HG03135 (cell line): ENCODE measurements around the gene KIF26B.

Experiments used
- ATAC-seq: cut with Tn5 transposase; IDR thresholded peaks from one replicate; pipeline ENCODE4 v1.9.1; 2021; ENCODE audit warnings: mild to moderate bottlenecking, moderate library complexity; ENCODE audit not compliant: unreplicated experiment

Gene KIF26B

DNA sequence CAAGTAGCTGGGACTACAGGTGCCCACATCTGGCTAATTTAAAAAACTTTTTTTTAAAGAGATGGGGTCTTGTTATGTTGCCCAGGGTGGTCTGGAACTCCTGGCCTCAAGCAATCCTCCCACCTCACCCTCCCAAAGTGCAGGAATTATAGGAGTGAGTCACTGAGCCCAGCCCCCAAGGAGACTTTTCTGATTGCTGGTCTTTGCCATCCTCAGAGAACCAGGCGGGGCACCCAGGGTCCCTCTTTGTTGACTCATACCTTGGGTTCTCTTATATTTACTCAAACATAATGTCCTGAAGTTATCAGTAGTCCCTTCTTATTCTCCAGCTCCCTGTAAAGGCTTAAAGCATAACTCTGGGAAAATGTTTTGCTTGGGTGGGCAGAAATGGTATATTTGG, 51.1 kb downstream of the KIF26B start:
- ATAC-seq, result no peak

DNA sequence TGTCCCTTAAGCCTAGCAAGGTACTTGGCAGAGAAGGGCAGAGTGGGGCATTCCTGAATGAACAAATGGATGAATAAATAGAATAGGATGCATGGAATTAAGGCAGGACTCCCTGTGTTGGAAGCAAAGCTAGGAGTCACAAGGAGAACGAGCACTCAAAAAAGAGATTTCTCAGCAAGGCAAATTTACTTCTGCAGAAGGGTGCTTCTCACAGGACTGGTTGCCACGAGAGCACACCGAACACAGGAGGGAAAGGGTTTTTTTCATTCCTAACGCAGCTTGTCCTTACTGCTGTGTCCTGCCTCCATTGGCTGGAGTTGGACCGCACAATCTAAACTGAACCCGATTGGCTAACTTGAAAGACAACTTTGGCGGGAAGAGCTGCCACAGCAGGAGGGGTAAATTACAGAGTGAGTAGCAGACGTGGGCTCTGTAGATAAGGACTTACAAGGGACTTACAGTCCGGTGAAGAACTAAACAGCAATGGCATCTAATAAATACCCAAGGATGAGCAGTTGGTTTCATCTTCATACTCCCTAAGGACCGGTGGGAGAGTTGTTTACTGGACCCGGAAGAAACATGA, 52.4 kb downstream of the KIF26B start:
- ATAC-seq, result no peak

- ATAC-seq, result no peak
These were observed 53.0 kb downstream of the KIF26B start for GRCh38 chr1:245207801-245208200.

DNA sequence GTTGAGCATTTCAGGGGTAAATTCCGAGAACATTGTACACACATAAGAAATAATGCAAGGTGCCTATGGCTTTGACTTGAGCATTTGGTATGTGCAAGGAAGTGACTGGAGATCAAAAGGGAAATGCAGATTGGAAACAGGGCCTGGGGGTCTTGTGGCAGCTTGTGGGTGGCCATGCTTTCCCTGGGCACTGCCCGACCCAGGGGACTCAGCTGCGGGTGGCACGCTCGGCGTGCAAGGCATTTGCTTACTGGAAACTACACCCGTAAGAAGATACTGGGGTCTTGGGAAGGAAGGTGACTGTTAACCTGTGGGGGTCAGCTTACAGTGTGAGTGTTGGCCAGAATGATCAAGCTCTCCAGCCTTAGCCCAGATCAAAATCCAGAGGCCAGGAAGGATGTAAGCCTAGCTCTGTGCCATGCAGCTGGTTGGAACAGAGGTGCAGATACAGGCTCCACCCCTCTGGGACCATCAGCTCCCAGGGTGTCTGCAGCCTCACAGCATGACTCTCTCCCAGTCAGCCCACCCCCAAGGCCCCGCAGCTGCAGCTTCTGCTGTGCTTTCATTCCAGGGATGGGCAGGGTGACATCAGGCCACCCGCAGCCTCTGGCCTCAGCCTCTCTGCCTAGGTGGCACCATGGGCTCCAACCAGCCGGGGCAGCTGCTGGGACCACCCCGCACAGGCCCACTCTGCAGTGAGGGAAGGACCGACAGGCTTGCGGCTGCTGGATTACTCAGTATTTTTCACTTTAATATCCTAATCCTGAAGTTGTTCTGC, 55.1 kb downstream of the KIF26B start:
- ATAC-seq, result no peak

- ATAC-seq, result no peak
These were observed 56.4 kb downstream of the KIF26B start for GRCh38 chr1:245211035-245211749.

DNA sequence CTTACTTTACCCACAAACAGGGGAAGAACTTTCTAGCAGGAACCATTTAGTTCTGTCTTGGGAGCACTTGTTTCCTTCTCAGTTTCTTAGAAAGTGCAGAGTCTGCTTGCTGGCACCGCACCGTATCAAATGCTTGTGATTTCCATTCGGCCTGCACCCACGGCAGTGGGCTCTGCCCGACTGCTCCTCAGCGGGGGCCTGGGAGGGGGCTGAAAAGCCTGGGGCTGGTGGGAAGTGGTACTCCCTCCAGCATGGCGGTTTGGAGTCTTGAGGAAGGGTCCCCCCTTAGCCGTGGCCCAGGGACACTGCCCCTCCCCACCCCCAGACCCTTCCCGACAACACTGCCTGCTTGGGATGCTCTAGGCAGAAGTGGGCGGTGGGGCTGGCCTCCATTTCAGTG, 57.0 kb downstream of the KIF26B start:
- ATAC-seq, result no peak

- no peak for ATAC-seq
These were observed 57.5 kb downstream of the KIF26B start for GRCh38 chr1:245212221-245212710.

DNA sequence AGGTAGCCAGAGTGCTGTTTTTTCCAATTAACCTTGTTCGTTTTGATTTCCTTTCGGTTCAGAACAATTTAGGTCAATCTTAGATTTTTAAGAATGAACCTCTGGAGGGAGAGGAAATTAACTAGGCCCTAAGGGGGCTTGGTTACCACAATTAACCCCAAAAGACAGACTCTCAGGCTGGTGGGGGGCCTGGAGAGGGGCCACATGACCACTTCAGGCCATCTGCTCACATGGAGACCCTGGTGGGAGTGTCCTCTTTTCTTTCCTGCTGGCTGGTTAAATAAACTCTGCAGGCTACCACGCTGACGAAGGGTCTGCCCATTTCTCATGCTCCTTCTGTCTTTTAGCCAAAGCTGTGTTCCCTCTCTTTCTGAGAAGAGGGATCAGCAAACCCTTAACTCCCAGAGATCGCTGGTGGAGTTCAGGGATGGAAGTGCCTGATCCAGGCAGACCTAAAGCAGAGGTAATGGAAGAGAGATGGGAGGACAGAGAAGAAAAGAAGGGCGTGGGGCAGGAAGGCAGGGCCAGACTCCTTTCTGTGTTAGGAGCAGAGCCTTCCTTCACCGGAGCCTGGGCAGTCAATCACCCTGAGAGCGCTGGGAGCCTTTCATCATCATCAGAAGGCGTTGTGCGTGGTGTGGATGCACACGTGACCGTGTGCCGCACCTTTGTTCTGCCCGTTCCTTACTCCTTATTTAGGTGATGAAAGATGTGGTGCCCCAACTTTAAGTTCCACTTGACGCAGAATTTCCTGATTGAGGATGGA, 58.5 kb downstream of the KIF26B start:
- no peak for ATAC-seq

DNA sequence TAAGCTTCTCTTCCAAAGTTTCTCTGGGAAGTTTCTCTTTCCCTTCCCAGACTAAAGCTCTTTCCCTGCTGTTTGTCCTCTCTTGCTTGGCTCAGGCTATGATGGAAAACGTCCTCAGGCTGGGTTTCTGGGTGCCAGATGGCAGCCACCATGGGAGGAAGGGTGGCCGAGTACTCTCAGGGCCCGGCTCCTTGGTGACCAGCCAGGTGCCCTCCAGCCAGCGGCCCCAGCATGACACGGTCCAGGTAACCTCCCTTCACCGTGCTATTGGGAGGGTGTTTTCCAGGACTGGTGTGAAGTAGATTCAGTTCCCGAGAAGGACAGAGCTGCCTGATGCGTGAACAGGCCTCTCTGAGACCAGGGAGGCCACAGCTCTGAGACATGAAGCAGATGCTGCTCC, 60.3 kb downstream of the KIF26B start:
- no peak for ATAC-seq

GRCh38 chr1:245216366-245217115, 61.8 kb downstream of the KIF26B start:
- ATAC-seq, result no peak

GRCh38 chr1:245217853-245218608, 63.2 kb downstream of the KIF26B start:
- ATAC-seq, result no peak

- no peak for ATAC-seq
These were observed 65.7 kb downstream of the KIF26B start for GRCh38 chr1:245220381-245220985.

GRCh38 chr1:245221805-245222204, 67.0 kb downstream of the KIF26B start:
- no peak for ATAC-seq

- no peak for ATAC-seq
These were observed 68.3 kb downstream of the KIF26B start for GRCh38 chr1:245222931-245223595.

GRCh38 chr1:245225322-245226202, 70.8 kb downstream of the KIF26B start:
- ATAC-seq, result no peak

- no peak for ATAC-seq
These were observed 71.4 kb downstream of the KIF26B start for GRCh38 chr1:245226203-245226499.

DNA sequence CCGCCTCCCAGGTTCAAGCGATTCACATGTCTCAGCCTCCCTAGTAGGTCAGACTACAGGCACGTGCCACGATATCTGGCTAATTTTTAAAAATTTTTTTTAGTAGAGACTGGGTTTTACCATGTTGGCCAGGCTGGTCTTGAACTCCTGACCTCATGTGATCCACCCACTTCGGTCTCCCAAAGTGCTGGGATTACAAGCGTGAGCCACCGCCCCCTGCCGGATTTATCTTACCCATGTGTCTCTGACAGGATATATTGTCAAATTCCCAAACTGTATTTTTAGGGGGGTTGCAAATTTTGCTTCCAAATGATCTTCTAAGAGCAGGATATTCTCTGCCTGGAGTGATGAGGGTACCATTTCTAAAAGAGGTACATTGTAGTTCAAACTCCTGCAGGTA, 74.3 kb downstream of the KIF26B start:
- ATAC-seq, result no peak

DNA sequence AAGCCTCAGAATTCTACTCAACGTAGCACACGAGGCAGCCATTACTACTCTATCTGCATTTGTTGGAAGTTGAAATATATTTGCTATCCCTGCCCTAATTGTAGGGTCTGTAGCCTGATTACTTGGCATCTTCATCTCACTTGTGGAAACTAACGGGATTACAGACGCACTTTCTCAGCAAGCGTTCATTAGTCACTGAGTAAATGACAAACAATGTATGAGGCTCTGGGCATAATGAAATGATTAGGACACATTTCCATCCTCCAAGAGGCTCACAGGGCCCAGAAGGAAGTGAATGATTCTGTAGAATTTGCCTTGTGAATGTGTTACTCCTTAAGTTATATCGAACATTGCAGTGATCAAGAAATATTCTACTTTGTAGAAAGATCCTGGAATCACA, 78.1 kb downstream of the KIF26B start:
- no peak for ATAC-seq
